IMR-90 (cell line): ENCODE results near the gene NSA2. TPM values are rescaled to one million over a fixed set of nuclear protein-coding genes. Genes with fewer than 3 reads are reported as not detected.

Source experiments
- ATAC-seq: fragments of 200-7000 bp; cut with Tn5 transposase; 2 replicates; pipeline ENCODE4 v1.9.1; 2020; ENCODE audit warnings: low read depth, mild to moderate bottlenecking, moderate library complexity
- BruUV-seq: library from RNA; stranded (reverse); fragments of 400-500 nt; replicated peaks from 2 replicates; lab custom pipeline; 2021; lab: Mats Ljungman, UMichigan
- CTCF ChIA-PET: fragments of 300-600 bp; formaldehyde crosslinking; extraction: SDS; loops from one replicate; lab custom pipeline; 2021; ENCODE audit warnings: antibody characterized with exemption; lab: Yijun Ruan, JAX
- POLR2A ChIA-PET: fragments of 300-600 bp; sonication (Branson Sonifier 250); formaldehyde crosslinking; loops from one replicate; lab custom pipeline; 2022; ENCODE audit warnings: antibody characterized with exemption; ENCODE audit not compliant: unreplicated experiment; lab: Charles Lee
- DNase-seq: peaks from one replicate; pipeline ENCODE4 v3.0.0; 2013
- H2AFZ ChIP-seq: replicated peaks from 2 replicates; pipeline ENCODE3; 2013; ENCODE audit warnings: low read length, mild to moderate bottlenecking; ENCODE audit not compliant: poor library complexity
- H2AK5ac ChIP-seq: 2 replicates; pipeline ENCODE4 v1.6.1; 2013; ENCODE audit warnings: low read depth, low read length, inconsistent platforms
- H2AK9ac ChIP-seq: replicated peaks from 2 replicates; pipeline ENCODE3; 2013; ENCODE audit warnings: mild to moderate bottlenecking, low read depth, low read length, moderate library complexity; ENCODE audit not compliant: poor library complexity
- H2BK120ac ChIP-seq: 2 replicates; pipeline ENCODE4 v1.6.1; 2013; ENCODE audit warnings: low read depth, low read length, inconsistent platforms
- H2BK15ac ChIP-seq: 3 replicates; pipeline ENCODE4 v1.6.1; 2013; ENCODE audit warnings: low read depth, low read length, inconsistent platforms
- H2BK20ac ChIP-seq: 2 replicates; pipeline ENCODE4 v1.6.1; 2013; ENCODE audit warnings: low read depth, mild to moderate bottlenecking, inconsistent platforms, low read length, moderate library complexity
- H2BK5ac ChIP-seq: 2 replicates; pipeline ENCODE4 v1.6.1; 2013; ENCODE audit warnings: mild to moderate bottlenecking, low read depth, low read length, inconsistent platforms; ENCODE audit not compliant: poor library complexity, severe bottlenecking
- H3K14ac ChIP-seq: replicated peaks from 2 replicates; pipeline ENCODE4 v1.6.1; 2013; ENCODE audit warnings: low read depth, low read length, inconsistent platforms
- H3K18ac ChIP-seq: 2 replicates; pipeline ENCODE4 v1.6.1; 2013; ENCODE audit warnings: low read depth, low read length, control low read depth
- H3K23ac ChIP-seq: 2 replicates; pipeline ENCODE4 v1.6.1; 2013; ENCODE audit warnings: low read depth, low read length, inconsistent platforms
- H3K27ac ChIP-seq: 2 replicates; pipeline ENCODE4 v1.5.1; 2013; ENCODE audit warnings: mild to moderate bottlenecking, control low read depth, low read length; ENCODE audit not compliant: insufficient read depth
- H3K27me3 ChIP-seq: 2 replicates; pipeline ENCODE4 v1.6.1; 2013; ENCODE audit warnings: low read length; ENCODE audit not compliant: control insufficient read depth, insufficient read depth
- H3K36me3 ChIP-seq: 2 replicates; pipeline ENCODE4 v1.6.1; 2013; ENCODE audit warnings: low read length, mixed read lengths; ENCODE audit not compliant: control insufficient read depth, insufficient read depth
- H3K4ac ChIP-seq: 2 replicates; pipeline ENCODE4 v1.6.1; 2013; ENCODE audit warnings: low read depth, low read length, inconsistent platforms
- H3K4me1 ChIP-seq: 2 replicates; pipeline ENCODE4 v1.6.1; 2013; ENCODE audit warnings: low read length, mixed read lengths; ENCODE audit not compliant: control insufficient read depth, insufficient read depth
- H3K4me2 ChIP-seq: 2 replicates; pipeline ENCODE4 v1.6.1; 2013; ENCODE audit warnings: low read depth, mild to moderate bottlenecking, control low read depth, low read length, moderate library complexity
- H3K4me3 ChIP-seq: 2 replicates; pipeline ENCODE4 v1.5.1; 2013; ENCODE audit warnings: low read depth, mild to moderate bottlenecking, control low read depth, low read length, moderate library complexity; ENCODE audit not compliant: insufficient read depth
- H3K56ac ChIP-seq: 2 replicates; pipeline ENCODE4 v1.6.1; 2013; ENCODE audit warnings: low read length, inconsistent platforms; ENCODE audit not compliant: insufficient read depth; ENCODE audit errors: extremely low read depth
- H3K79me1 ChIP-seq, 2 experiments: 2 replicates each; pipeline ENCODE4 v1.6.1; 2013; ENCODE audit warnings: low read length in 2 of 2, inconsistent platforms in 1 of 2, low read depth in 1 of 2
- H3K9ac ChIP-seq: 2 replicates; pipeline ENCODE4 v1.6.1; 2013; ENCODE audit warnings: low read depth, low read length, control low read depth
- H3K9me1 ChIP-seq: 2 replicates; pipeline ENCODE4 v1.6.1; 2013; ENCODE audit warnings: low read length, inconsistent platforms; ENCODE audit not compliant: insufficient read depth
- H3K9me3 ChIP-seq: 2 replicates; pipeline ENCODE4 v1.6.1; 2013; ENCODE audit warnings: low read length; ENCODE audit not compliant: control insufficient read depth, insufficient read depth
- H4K20me1 ChIP-seq: 2 replicates; pipeline ENCODE4 v1.6.1; 2013; ENCODE audit warnings: low read length, inconsistent platforms; ENCODE audit not compliant: insufficient read depth
- H4K5ac ChIP-seq: 2 replicates; pipeline ENCODE4 v1.6.1; 2013; ENCODE audit warnings: mild to moderate bottlenecking, low read depth, low read length, control low read depth
- H4K8ac ChIP-seq, 2 experiments: 2 replicates each; pipeline ENCODE4 v1.6.1; 2013; ENCODE audit warnings: low read depth in 2 of 2, low read length in 2 of 2, control low read depth in 1 of 2, inconsistent platforms in 1 of 2
- H4K91ac ChIP-seq: 2 replicates; pipeline ENCODE4 v1.6.1; 2013; ENCODE audit warnings: low read depth, low read length, inconsistent platforms; ENCODE audit not compliant: insufficient read depth
- CEBPB ChIP-seq: IDR thresholded peaks from 2 replicates; pipeline ENCODE4 v1.6.1; 2012; ENCODE audit warnings: low read depth, low read length, improper control_type of control experiment
- CHD1 ChIP-seq: IDR thresholded peaks from 2 replicates; pipeline ENCODE4 v1.6.1; 2012; ENCODE audit warnings: low read depth, low read length, improper control_type of control experiment
- ELK1 ChIP-seq: fragments of 150-350 bp; IDR thresholded peaks from 2 replicates; pipeline ENCODE4 v1.6.1; 2016; ENCODE audit warnings: low read depth, mild to moderate bottlenecking, low read length, moderate library complexity, borderline replicate concordance
- FOS ChIP-seq: fragments of 150-350 bp; IDR thresholded peaks from 2 replicates; pipeline ENCODE4 v1.6.1; 2016; ENCODE audit warnings: low read depth, low read length
- MAZ ChIP-seq: IDR thresholded peaks from 2 replicates; pipeline ENCODE4 v1.6.1; 2012; ENCODE audit warnings: low read depth, mild to moderate bottlenecking, low read length, improper control_type of control experiment, moderate library complexity, borderline replicate concordance
- MXI1 ChIP-seq: IDR thresholded peaks from 2 replicates; pipeline ENCODE4 v1.6.1; 2012; ENCODE audit warnings: low read depth, mild to moderate bottlenecking, low read length, moderate library complexity, borderline replicate concordance
- NFE2L2 ChIP-seq: fragments of 150-350 bp; IDR thresholded peaks from 2 replicates; pipeline ENCODE4 v1.6.1; 2016; ENCODE audit warnings: low read depth, mild to moderate bottlenecking, low read length
- RAD21 ChIP-seq: IDR thresholded peaks from 2 replicates; pipeline ENCODE4 v1.6.1; 2012; ENCODE audit warnings: low read length, improper control_type of control experiment
- RCOR1 ChIP-seq: IDR thresholded peaks from 2 replicates; pipeline ENCODE4 v1.6.1; 2012; ENCODE audit warnings: mild to moderate bottlenecking, low read length, improper control_type of control experiment; ENCODE audit not compliant: insufficient replicate concordance
- SMC3 ChIP-seq: fragments of 150-350 bp; IDR thresholded peaks from 2 replicates; pipeline ENCODE4 v1.6.1; 2016; ENCODE audit warnings: low read depth, mild to moderate bottlenecking, antibody characterized with exemption, low read length, moderate library complexity
- WGBS, 2 experiments: methylation state at CpG; one replicate each; pipeline versions ENCODE4 v1.1.5 to v1.1.7; 2013; ENCODE audit warnings: missing lambda C conversion rate in 2 of 2; ENCODE audit not compliant: insufficient read length in 1 of 2; ENCODE audit errors: extremely low coverage in 2 of 2; 5-methylcytosine and 5-hydroxymethylcytosine counted together
- dilution Hi-C: fragments of 300-500 bp; cut with HindIII; formaldehyde crosslinking; loops from one replicate; pipeline ENCODE4 v1.14.3; 2018; ENCODE audit warnings: low sequenced_read_pairs; ENCODE audit not compliant: unreplicated experiment
- in situ Hi-C: fragments of 300-500 bp; cut with MboI; formaldehyde crosslinking; loops from 3 replicates; pipeline ENCODE4 v1.14.3; 2019; ENCODE audit warnings: low sequenced_read_pairs, inconsistent platforms, mixed read lengths
- intact Hi-C: fragments of 100-400 bp; cut with micrococcal nuclease; formaldehyde crosslinking; loops from 2 replicates; pipeline ENCODE4 v1.10.0; 2022
- polyA plus RNA-seq, 3 experiments: library from polyadenylated mRNA; depleted of rRNA; stranded (reverse); fragments of >200 nt; gene quantifications; 2 replicates each; pipeline ENCODE4 v1.2.3, GENCODE V29; 2012; ENCODE audit warnings: low replicate concordance in 1 of 3
- total RNA-seq: library from RNA; depleted of rRNA; stranded (reverse); fragments of >200 nt; gene quantifications from 2 replicates; pipeline ENCODE4 v1.2.3, GENCODE V29; 2012
- TF ChIP-seq, protein P1 (sequence below): conservative IDR thresholded peaks from 2 replicates; pipeline ENCODE4 v1.5.1; 2012; ENCODE audit warnings: mild to moderate bottlenecking, low read depth, low read length, improper control_type of control experiment
- TF ChIP-seq, protein P2 (sequence below): fragments of 150-350 bp; IDR thresholded peaks from 2 replicates; pipeline ENCODE4 v1.6.1; 2017; ENCODE audit warnings: mild to moderate bottlenecking, antibody characterized with exemption, low read length, low read depth

The NSA2 gene
- total and polyA plus RNA-seq, 2 of the 4 experiments (the other 2 are of a cell fraction), result 5.4 to 33.9 TPM

DNA sequence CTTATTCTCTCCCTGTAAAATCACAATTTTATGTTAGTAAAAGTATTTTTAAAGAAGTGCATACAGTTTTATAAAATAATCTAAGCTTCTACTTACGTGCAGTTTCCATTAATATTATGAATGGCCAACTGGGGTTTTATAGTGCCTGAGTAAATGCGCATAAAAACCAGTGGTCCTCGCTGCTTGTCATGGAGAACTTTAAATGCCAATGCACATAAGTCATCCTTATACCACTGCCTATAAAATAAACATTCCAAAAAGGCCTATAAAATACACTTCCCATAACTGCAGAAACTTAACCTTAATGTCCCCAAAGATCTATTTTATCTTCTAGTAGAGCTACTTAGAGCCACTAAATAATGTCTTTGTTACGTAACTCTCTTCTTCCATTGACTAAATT, 28.6 kb upstream of the NSA2 start:
- Histone ChIP-seq H3K27me3 (no peaks in the 10 kb centered on the region), H3K27ac (no peak overlapping the region), H3K9ac (no peak overlapping the region), H2AK5ac (no peak overlapping the region), H4K20me1 (no peaks in the 10 kb centered on the region), H2AFZ (no peak overlapping the region), H2BK120ac (no peak overlapping the region), H2AK9ac (no peak overlapping the region), H2BK15ac (no peak overlapping the region), H3K23ac (no peak overlapping the region), H2BK20ac (no peak overlapping the region), H3K9me1 (no peaks in the 10 kb centered on the region), H4K91ac (no peak overlapping the region), H3K4me3 (no peak overlapping the region), H3K56ac (no peak overlapping the region), H3K4ac (no peak overlapping the region), H3K9me3 (no peaks in the 10 kb centered on the region), H3K36me3 (peaks cover 10% of the 10 kb centered on the region), H3K79me1 (no peaks in the 10 kb centered on the region; a peak in 1 of 4 replicates), H3K4me1 (no peaks in the 10 kb centered on the region), H4K8ac (no peak overlapping the region), H4K5ac (no peak overlapping the region), H2BK5ac (no peak overlapping the region), H3K4me2 (no peak overlapping the region), H3K14ac (no peak overlapping the region), H3K18ac (no peak overlapping the region)
- dilution Hi-C loops, result no loop called here
- CTCF ChIA-PET, result interaction anchor here (0.9 to 1.0 kb wide), 2 partner anchors 11 to 17 kb away, joined by 3 read pairs; no protein-coding TSS in a partner anchor
- DNase-seq, result peak; percentile 8
- WGBS, 2 experiments, result no CpG with 5 or more reads among the region's 4 CpGs
- no TSS peak for BruUV-seq
- in situ Hi-C loops, result no loop called here
- no peak for ATAC-seq
- intact Hi-C loops, result no loop called here
- POLR2A ChIA-PET, result no interaction called here
- TF ChIP-seq CHD1 (no peak), SMC3 (no peak), ELK1 (no peak), NFE2L2 (no peak), RCOR1 (no peak), MXI1 (no peak), FOS (no peak), RAD21 (no peak), MAZ (no peak), CEBPB (no peak)
- TF ChIP-seq, protein P1, sequence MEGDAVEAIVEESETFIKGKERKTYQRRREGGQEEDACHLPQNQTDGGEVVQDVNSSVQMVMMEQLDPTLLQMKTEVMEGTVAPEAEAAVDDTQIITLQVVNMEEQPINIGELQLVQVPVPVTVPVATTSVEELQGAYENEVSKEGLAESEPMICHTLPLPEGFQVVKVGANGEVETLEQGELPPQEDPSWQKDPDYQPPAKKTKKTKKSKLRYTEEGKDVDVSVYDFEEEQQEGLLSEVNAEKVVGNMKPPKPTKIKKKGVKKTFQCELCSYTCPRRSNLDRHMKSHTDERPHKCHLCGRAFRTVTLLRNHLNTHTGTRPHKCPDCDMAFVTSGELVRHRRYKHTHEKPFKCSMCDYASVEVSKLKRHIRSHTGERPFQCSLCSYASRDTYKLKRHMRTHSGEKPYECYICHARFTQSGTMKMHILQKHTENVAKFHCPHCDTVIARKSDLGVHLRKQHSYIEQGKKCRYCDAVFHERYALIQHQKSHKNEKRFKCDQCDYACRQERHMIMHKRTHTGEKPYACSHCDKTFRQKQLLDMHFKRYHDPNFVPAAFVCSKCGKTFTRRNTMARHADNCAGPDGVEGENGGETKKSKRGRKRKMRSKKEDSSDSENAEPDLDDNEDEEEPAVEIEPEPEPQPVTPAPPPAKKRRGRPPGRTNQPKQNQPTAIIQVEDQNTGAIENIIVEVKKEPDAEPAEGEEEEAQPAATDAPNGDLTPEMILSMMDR, result no peak
- TF ChIP-seq, protein P2, sequence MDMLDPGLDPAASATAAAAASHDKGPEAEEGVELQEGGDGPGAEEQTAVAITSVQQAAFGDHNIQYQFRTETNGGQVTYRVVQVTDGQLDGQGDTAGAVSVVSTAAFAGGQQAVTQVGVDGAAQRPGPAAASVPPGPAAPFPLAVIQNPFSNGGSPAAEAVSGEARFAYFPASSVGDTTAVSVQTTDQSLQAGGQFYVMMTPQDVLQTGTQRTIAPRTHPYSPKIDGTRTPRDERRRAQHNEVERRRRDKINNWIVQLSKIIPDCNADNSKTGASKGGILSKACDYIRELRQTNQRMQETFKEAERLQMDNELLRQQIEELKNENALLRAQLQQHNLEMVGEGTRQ, result no peak
